GM12875 (cell line): ENCODE results near the gene SLC41A1.
A peak's percentile ranks its signal among the peaks of the same experiment; 100 is the strongest.

Source experiments
- H3K4me3 ChIP-seq: one replicate; pipeline ENCODE4 v1.5.1; 2011; ENCODE audit warnings: low read depth, low read length, control low read depth
- CTCF ChIP-seq: IDR thresholded peaks from 2 replicates; pipeline ENCODE4 v1.5.1; 2011; ENCODE audit warnings: low read depth, mild to moderate bottlenecking, control low read depth, inconsistent platforms, low read length, moderate library complexity, borderline replicate concordance; ENCODE audit not compliant: insufficient read depth

The SLC41A1 gene

GRCh38 chr1:205777994-205778393 is 35.0 kb downstream of the SLC41A1 start:
- H3K4me3 ChIP-seq, result no peak overlapping the region
- TF ChIP-seq CTCF, result no peak

- H3K4me3 ChIP-seq, result no peak overlapping the region
- TF ChIP-seq CTCF, result no peak
Observed at GRCh38 chr1:205775717-205776056, 37.3 kb downstream of the SLC41A1 start.

- no peak for TF ChIP-seq CTCF
- peak within 1 kb of the TSS; percentile 67 for H3K4me3 ChIP-seq
Observed at GRCh38 chr1:205775015-205775716, 37.8 kb downstream of the SLC41A1 start, which contains the start of gene RAB29. Gene RAB29, minus strand, starts transcription at chr1:205775482. Its CDS starts 526 bp downstream, at chr1:205774956.

- TF ChIP-seq CTCF, result no peak
- H3K4me3 ChIP-seq, result peak overlapping the region; percentile 67
Observed at GRCh38 chr1:205774198-205775014, 38.6 kb downstream of the SLC41A1 start.

GRCh38 chr1:205772607-205773032 is 40.4 kb downstream of the SLC41A1 start:
- no peak for TF ChIP-seq CTCF
- H3K4me3 ChIP-seq, result no peak overlapping the region

- TF ChIP-seq CTCF, result no peak
- no peak overlapping the region for H3K4me3 ChIP-seq
Observed at GRCh38 chr1:205770618-205771017, 42.4 kb downstream of the SLC41A1 start.
